ENCODE data around the gene SMIM7.
"Not testable (repeated sequence)": the region's sequence is repeated elsewhere in the genome, so short reads cannot be mapped to it uniquely, and the experiment has no call there.

Gene SMIM7

DNA sequence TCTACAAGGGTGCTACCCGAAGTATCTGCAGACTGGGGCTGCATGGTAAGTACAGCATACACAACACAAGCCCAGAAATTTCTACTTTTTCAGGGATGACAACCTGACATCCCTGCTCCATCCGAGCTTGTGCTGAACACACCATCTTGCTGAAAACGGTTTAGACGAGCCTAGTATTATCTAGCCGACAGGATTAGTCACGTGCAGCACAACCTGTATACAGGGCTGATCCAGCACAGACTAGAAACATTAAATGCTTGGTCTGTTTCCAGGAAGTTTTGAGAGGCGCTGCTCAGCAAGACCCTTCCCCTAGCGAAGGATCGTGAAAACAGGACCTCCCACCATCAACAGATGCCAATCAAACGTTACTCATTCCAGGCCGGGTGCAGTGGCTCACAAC, 4.2 kb downstream of the SMIM7 start:
- Histone ChIP-seq H3K9me3 (ENCODE audit: insufficient read depth, low read length, severe bottlenecking) (no peaks in the 10 kb centered on the region), H3K4me2 (ENCODE audit: insufficient read depth, low read length) (no peak overlapping the region), H3K27me3 (ENCODE audit: insufficient read depth, low read length, poor library complexity) (no peaks in the 10 kb centered on the region), H4K20me1 (ENCODE audit: insufficient read depth, low read length) (peaks cover 69% of the 10 kb centered on the region), H3K27ac (ENCODE audit: low read length) (no peak overlapping the region), H3K79me2 (ENCODE audit: insufficient read depth, low read length) (peaks cover 77% of the 10 kb centered on the region), H3K36me3 (ENCODE audit: insufficient read depth, low read length) (peaks cover 85% of the 10 kb centered on the region), H3K9ac (ENCODE audit: low read depth, low read length) (no peak overlapping the region), H3K4me1 (ENCODE audit: insufficient read depth, low read length) (peaks cover 27% of the 10 kb centered on the region), H3K4me3 (ENCODE audit: low read depth in 1 of 2, low read length in 2 of 2) (no peak overlapping the region), H2AFZ (ENCODE audit: low read depth, low read length) (no peak overlapping the region)
- TF ChIP-seq CTCF (IDR thresholded peaks at IDR 0.05; ENCODE audit: borderline replicate concordance, extremely low read depth, low read length, poor library complexity, severe bottlenecking) (no peak), EZH2 (IDR thresholded peaks at IDR 0.05; ENCODE audit: borderline replicate concordance, low read depth, low read length, severe bottlenecking) (no peak)
- ATAC-seq (ENCODE audit: insufficient read depth, low read depth) (no peak), DNase-seq (no peak)

DNA sequence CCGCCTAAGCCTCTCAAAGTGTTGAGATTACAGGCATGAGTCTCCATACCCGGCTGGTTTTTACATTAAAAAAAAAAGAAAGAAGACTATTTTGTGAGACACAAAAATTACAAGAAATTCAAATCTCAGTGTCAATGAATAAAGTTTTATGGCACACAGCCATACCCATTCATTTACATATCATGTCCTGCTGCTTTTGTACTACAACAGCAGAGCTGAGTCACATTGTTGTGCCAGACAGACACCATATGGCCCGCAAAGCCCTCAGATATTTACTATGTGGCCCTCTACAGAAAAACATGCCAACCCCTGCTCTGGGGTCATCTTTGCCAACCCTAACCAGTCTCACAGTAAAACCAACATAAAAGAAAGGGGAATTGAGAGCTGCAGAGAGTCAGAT, 5.3 kb downstream of the SMIM7 start:
- Histone ChIP-seq H3K27me3 (ENCODE audit: insufficient read depth, low read length, poor library complexity) (no peaks in the 10 kb centered on the region), H2AFZ (ENCODE audit: low read depth, low read length) (no peak overlapping the region), H3K4me1 (ENCODE audit: insufficient read depth, low read length) (peaks cover 21% of the 10 kb centered on the region), H3K4me3 (ENCODE audit: low read depth in 1 of 2, low read length in 2 of 2) (no peak overlapping the region), H3K9me3 (ENCODE audit: insufficient read depth, low read length, severe bottlenecking) (no peaks in the 10 kb centered on the region), H4K20me1 (ENCODE audit: insufficient read depth, low read length) (peaks cover 72% of the 10 kb centered on the region), H3K36me3 (ENCODE audit: insufficient read depth, low read length) (peaks cover 95% of the 10 kb centered on the region), H3K9ac (ENCODE audit: low read depth, low read length) (no peak overlapping the region), H3K4me2 (ENCODE audit: insufficient read depth, low read length) (no peak overlapping the region), H3K79me2 (ENCODE audit: insufficient read depth, low read length) (peaks cover 80% of the 10 kb centered on the region), H3K27ac (ENCODE audit: low read length) (no peak overlapping the region)
- ATAC-seq (ENCODE audit: insufficient read depth, low read depth) = no peak
- DNase-seq = no peak
- TF ChIP-seq CTCF (IDR thresholded peaks at IDR 0.05; ENCODE audit: borderline replicate concordance, extremely low read depth, low read length, poor library complexity, severe bottlenecking) (no peak), EZH2 (IDR thresholded peaks at IDR 0.05; ENCODE audit: borderline replicate concordance, low read depth, low read length, severe bottlenecking) (no peak)

DNA sequence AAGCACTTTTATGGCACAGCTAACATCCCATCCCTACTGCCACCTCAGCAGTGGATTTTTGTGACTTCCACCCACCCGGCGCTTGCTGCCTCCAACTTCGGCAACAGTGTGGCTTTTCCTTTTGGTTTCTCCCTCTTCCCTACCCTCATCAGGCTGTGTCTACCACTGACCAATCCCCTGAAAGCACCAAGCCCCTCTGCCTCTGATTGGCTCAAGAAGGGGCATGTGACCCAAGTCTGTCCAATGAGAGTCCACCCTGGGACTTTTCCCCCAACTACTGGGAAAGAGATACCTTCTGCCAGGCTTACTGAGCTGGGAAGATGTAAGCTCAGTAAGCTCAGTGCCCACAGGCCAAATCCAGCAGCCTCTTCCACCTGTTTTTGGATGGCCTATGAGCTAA, 5.8 kb downstream of the SMIM7 start:
- no peak overlapping the region for H3K4me2 ChIP-seq (ENCODE audit: insufficient read depth, low read length)
- TF ChIP-seq CTCF (IDR thresholded peaks at IDR 0.05; ENCODE audit: borderline replicate concordance, extremely low read depth, low read length, poor library complexity, severe bottlenecking) = no peak
- TF ChIP-seq EZH2 (IDR thresholded peaks at IDR 0.05; ENCODE audit: borderline replicate concordance, low read depth, low read length, severe bottlenecking) = no peak
- no peaks in the 10 kb centered on the region for H3K9me3 ChIP-seq (ENCODE audit: insufficient read depth, low read length, severe bottlenecking)
- peaks cover 69% of the 10 kb centered on the region for H4K20me1 ChIP-seq (ENCODE audit: insufficient read depth, low read length)
- no peak overlapping the region for H2AFZ ChIP-seq (ENCODE audit: low read depth, low read length)
- peaks cover 17% of the 10 kb centered on the region for H3K4me1 ChIP-seq (ENCODE audit: insufficient read depth, low read length)
- H3K79me2 ChIP-seq (ENCODE audit: insufficient read depth, low read length) = peaks cover 77% of the 10 kb centered on the region
- ATAC-seq (ENCODE audit: insufficient read depth, low read depth) (peak; percentile 54; the same call in 2 of the 3 replicates), DNase-seq (peak; percentile 13)
- peaks cover 92% of the 10 kb centered on the region for H3K36me3 ChIP-seq (ENCODE audit: insufficient read depth, low read length)
- H3K9ac ChIP-seq (ENCODE audit: low read depth, low read length) = no peak overlapping the region
- H3K27ac ChIP-seq (ENCODE audit: low read length) = no peak overlapping the region
- H3K4me3 ChIP-seq (ENCODE audit: low read depth in 1 of 2, low read length in 2 of 2) = no peak overlapping the region
- no peaks in the 10 kb centered on the region for H3K27me3 ChIP-seq (ENCODE audit: insufficient read depth, low read length, poor library complexity)

DNA sequence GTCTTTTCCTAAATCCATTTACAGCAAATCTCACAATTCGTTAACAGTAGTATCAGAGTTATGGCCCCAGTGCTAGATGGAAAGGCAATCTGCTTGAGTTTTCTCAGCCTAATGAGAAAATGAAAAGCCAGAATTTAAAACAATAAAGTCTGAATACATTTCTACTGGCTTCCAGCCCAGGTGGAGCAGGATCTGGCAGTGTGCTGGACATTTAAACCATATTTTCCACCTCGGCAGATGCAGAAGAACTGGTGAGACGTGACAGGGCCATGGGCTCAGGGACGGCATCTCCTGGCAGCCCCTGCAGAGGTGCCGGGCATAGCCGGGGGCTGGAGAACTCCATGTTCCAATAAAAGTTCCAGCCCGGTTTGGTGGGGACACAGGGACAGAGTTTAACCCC, 7.1 kb downstream of the SMIM7 start:
- TF ChIP-seq EZH2 (IDR thresholded peaks at IDR 0.05; ENCODE audit: borderline replicate concordance, low read depth, low read length, severe bottlenecking) (no peak), CTCF (IDR thresholded peaks at IDR 0.05; ENCODE audit: borderline replicate concordance, extremely low read depth, low read length, poor library complexity, severe bottlenecking) (no peak)
- Histone ChIP-seq H2AFZ (ENCODE audit: low read depth, low read length) (no peak overlapping the region), H3K27ac (ENCODE audit: low read length) (no peak overlapping the region), H3K4me1 (ENCODE audit: insufficient read depth, low read length) (peaks cover 4% of the 10 kb centered on the region), H3K27me3 (ENCODE audit: insufficient read depth, low read length, poor library complexity) (no peaks in the 10 kb centered on the region), H3K9me3 (ENCODE audit: insufficient read depth, low read length, severe bottlenecking) (no peaks in the 10 kb centered on the region), H3K79me2 (ENCODE audit: insufficient read depth, low read length) (peaks cover 74% of the 10 kb centered on the region), H3K4me3 (ENCODE audit: low read depth in 1 of 2, low read length in 2 of 2) (no peak overlapping the region), H3K36me3 (ENCODE audit: insufficient read depth, low read length) (peaks cover 92% of the 10 kb centered on the region), H3K4me2 (ENCODE audit: insufficient read depth, low read length) (no peak overlapping the region), H3K9ac (ENCODE audit: low read depth, low read length) (no peak overlapping the region), H4K20me1 (ENCODE audit: insufficient read depth, low read length) (peaks cover 62% of the 10 kb centered on the region)
- ATAC-seq (ENCODE audit: insufficient read depth, low read depth) (no peak), DNase-seq (no peak)

GRCh38 chr19:16651421-16652188, 8.3 kb downstream of the SMIM7 start:
- H3K9ac ChIP-seq (ENCODE audit: low read depth, low read length); DNase-seq; H3K9me3 ChIP-seq (ENCODE audit: insufficient read depth, low read length, severe bottlenecking); H3K4me3 ChIP-seq (ENCODE audit: low read depth in 1 of 2, low read length in 2 of 2); ATAC-seq (ENCODE audit: insufficient read depth, low read depth); H3K4me1 ChIP-seq (ENCODE audit: insufficient read depth, low read length); H3K27ac ChIP-seq (ENCODE audit: low read length); H2AFZ ChIP-seq (ENCODE audit: low read depth, low read length); H3K4me2 ChIP-seq (ENCODE audit: insufficient read depth, low read length); H3K27me3 ChIP-seq (ENCODE audit: insufficient read depth, low read length, poor library complexity): not testable (repeated sequence)
- peaks cover 71% of the 10 kb centered on the region for H3K79me2 ChIP-seq (ENCODE audit: insufficient read depth, low read length)
- H3K36me3 ChIP-seq (ENCODE audit: insufficient read depth, low read length) = peaks cover 93% of the 10 kb centered on the region
- peaks cover 53% of the 10 kb centered on the region for H4K20me1 ChIP-seq (ENCODE audit: insufficient read depth, low read length)

All from DND-41 (cell line).